GM18508 (cell line): ENCODE measurements around the gene ZFHX2.

Experiments used
- ATAC-seq: cut with Tn5 transposase; IDR thresholded peaks from one replicate; pipeline ENCODE4 v1.9.1; 2021; ENCODE audit warnings: moderate number of reproducible peaks; ENCODE audit not compliant: insufficient read depth, unreplicated experiment

The ZFHX2 gene

GRCh38 chr14:23523229-23524016 is 28.1 kb downstream of the ZFHX2 start:
- no peak for ATAC-seq

- ATAC-seq, result no peak
Observed at GRCh38 chr14:23522643-23523198, 28.8 kb downstream of the ZFHX2 start.

DNA sequence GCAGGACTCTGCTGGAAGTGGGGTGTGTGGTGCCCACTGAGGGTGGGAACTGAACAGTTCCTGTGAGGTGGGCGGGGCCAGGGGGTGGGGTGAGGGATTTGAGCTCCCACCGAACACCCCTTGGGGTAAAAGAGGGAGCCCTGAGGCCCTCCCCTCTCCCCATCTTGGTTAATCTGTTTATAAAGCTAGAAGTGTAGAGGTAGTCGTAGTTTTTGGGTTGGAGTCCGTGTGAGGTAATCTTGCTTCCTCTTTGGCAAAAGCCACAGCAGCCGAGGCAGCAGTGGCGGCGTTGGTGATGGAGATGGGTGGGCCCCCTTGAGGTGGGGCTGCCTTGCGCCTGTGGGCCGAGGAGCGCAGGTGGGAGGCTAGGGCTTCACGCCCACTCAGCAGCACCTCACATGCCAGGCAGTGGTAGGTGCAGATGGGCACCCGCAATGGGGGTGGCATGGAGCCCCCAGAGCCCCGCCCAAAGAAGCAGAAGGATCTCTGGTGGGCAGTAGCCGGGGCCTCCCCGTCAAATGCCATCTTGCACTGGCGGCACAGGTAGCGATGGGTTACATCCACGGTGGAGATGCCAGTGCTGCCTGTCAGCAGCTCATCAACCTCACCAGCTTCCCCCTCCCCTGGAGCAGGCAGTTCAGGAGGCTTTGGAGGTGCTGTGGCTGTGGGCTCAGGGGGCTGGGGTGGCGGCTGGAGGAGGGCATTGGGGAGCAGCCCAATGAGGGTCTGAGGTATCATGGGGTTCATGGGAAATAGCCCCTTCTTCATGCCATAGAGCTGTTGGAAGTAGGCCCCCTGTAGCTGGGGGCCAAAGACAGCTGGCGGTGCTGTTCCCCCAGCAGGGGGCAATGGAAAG is 29.6 kb downstream of the ZFHX2 start:
- no peak for ATAC-seq

- no peak for ATAC-seq
Observed at GRCh38 chr14:23520899-23521533, 30.5 kb downstream of the ZFHX2 start.

GRCh38 chr14:23518709-23519108 is 32.9 kb downstream of the ZFHX2 start:
- no peak for ATAC-seq

DNA sequence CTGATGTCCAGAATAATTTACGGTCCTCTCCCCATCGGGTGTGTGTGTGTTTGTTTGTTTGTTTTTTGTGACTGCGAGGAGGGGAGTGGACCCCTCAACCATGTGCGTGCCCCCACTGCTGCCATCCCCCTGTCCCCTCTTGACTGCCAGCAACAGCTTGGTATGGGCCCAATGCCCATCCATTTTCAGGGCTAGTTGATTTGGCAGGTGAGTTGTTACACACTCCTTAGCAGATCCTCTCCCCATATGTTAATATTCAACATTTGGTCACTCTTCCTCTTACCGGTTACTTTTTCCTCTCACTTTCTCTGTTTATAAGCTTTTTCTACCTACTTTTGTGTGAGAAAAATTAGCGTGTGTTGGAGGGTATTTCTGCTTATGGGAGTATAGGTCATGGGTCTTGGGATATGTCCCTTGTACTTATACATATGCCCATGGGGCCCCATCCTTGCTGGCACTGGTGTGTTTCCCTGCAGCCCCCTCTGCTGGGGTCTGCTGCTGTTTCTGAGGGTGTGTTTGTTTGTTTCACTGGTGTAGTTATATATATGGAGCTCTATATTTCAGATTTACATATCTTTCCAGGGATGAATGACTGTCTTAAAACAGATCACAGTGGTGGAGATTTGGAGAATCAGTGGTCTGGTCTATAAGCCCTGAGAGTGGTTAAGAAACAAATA is 33.8 kb downstream of the ZFHX2 start:
- no peak for ATAC-seq

DNA sequence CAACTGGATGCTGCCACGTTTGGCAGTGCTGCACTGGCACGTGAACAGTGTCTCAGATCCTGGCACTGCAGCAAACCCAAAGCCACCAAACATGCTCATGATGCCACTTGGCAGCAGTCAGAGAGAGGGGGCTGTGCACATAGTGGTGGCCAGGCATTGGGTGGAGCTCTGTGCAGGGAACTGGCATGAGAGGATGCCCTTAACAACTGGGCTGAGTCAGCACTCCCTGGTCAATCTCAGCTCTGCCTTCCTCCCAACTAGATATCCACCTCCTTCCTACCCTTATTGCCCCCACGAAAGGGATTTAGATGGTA is 37.0 kb downstream of the ZFHX2 start:
- ATAC-seq, result no peak

- no peak for ATAC-seq
Observed at GRCh38 chr14:23513818-23514643, 37.5 kb downstream of the ZFHX2 start.

- ATAC-seq, result no peak
Observed at GRCh38 chr14:23513005-23513817, 38.4 kb downstream of the ZFHX2 start.

DNA sequence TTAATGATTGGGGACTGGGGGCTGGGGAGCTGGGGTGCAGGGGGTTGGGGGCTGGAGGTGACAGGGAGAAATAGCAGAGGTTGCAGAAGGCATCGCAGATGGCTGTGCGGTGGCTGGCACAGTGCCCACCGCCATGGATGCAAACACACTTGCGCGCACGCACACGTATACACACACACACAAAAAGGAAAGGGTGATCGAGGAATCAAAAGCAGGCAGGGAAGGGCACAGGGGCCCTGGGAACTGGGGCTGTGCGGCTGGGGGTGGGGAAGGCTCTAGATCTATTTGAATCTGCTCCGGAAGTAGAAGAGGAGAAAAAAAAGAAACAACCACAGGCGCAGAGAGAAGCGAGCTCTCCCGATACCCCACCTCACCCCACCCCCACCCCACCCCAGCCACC is 39.4 kb downstream of the ZFHX2 start:
- no peak for ATAC-seq

GRCh38 chr14:23494223-23494622 is 57.3 kb downstream of the ZFHX2 start:
- no peak for ATAC-seq

- ATAC-seq, result no peak
Observed at GRCh38 chr14:23492618-23493272, 58.8 kb downstream of the ZFHX2 start.

GRCh38 chr14:23487216-23487615 is 64.3 kb downstream of the ZFHX2 start:
- ATAC-seq, result no peak

- no peak for ATAC-seq
Observed at GRCh38 chr14:23486036-23486435, 65.5 kb downstream of the ZFHX2 start.

- ATAC-seq, result no peak
Observed at GRCh38 chr14:23485326-23485725, 66.2 kb downstream of the ZFHX2 start.

GRCh38 chr14:23483236-23483854 is 68.2 kb downstream of the ZFHX2 start:
- ATAC-seq, result no peak

GRCh38 chr14:23482823-23483148 is 68.8 kb downstream of the ZFHX2 start:
- no peak for ATAC-seq
